ENCODE results near the gene CFAP54.
"Not testable (repeated sequence)": the region's sequence is repeated elsewhere in the genome, so short reads cannot be mapped to it uniquely, and the experiment has no call there.

Gene CFAP54

GRCh38 chr12:96489392-96490056, at the start of gene CFAP54:
Gene CFAP54 (plus strand): TSS chr12:96489577. CDS start chr12:96489610, 33 bp downstream.
- peak; percentile 96 for DNase-seq (ENCODE audit: low read depth)

GRCh38 chr12:96441816-96442215, 47.6 kb upstream of the CFAP54 start:
- DNase-seq (ENCODE audit: low read depth): no peak

- no peak for DNase-seq (ENCODE audit: low read depth)
Observed at GRCh38 chr12:96442906-96443305, 46.5 kb upstream of the CFAP54 start.

- DNase-seq (ENCODE audit: low read depth): no peak
Observed at GRCh38 chr12:96444399-96444798, 45.0 kb upstream of the CFAP54 start.

- DNase-seq (ENCODE audit: low read depth): peak; percentile 10
Observed at GRCh38 chr12:96445691-96446583, 43.4 kb upstream of the CFAP54 start.

- no peak for DNase-seq (ENCODE audit: low read depth)
Observed at GRCh38 chr12:96447256-96447655, 42.1 kb upstream of the CFAP54 start.

- no peak for DNase-seq (ENCODE audit: low read depth)
Observed at GRCh38 chr12:96448300-96448699, 41.1 kb upstream of the CFAP54 start.

GRCh38 chr12:96452261-96452922, 37.0 kb upstream of the CFAP54 start:
- no peak for DNase-seq (ENCODE audit: low read depth)

GRCh38 chr12:96454396-96454795, 35.0 kb upstream of the CFAP54 start:
- no peak for DNase-seq (ENCODE audit: low read depth)

- DNase-seq (ENCODE audit: low read depth): no peak
Observed at GRCh38 chr12:96456265-96456974, 33.0 kb upstream of the CFAP54 start.

- DNase-seq (ENCODE audit: low read depth): no peak
Observed at GRCh38 chr12:96457191-96457930, 32.0 kb upstream of the CFAP54 start.

GRCh38 chr12:96459281-96459680, 30.1 kb upstream of the CFAP54 start:
- DNase-seq (ENCODE audit: low read depth): not testable (repeated sequence)

GRCh38 chr12:96462571-96463280, 26.7 kb upstream of the CFAP54 start:
- DNase-seq (ENCODE audit: low read depth): no peak

GRCh38 chr12:96465896-96466295, 23.5 kb upstream of the CFAP54 start:
- DNase-seq (ENCODE audit: low read depth): no peak

GRCh38 chr12:96466939-96467751, 22.2 kb upstream of the CFAP54 start:
- DNase-seq (ENCODE audit: low read depth): no peak

GRCh38 chr12:96471368-96472050, 17.9 kb upstream of the CFAP54 start:
- no peak for DNase-seq (ENCODE audit: low read depth)

- no peak for DNase-seq (ENCODE audit: low read depth)
Observed at GRCh38 chr12:96472384-96472783, 17.0 kb upstream of the CFAP54 start.

- DNase-seq (ENCODE audit: low read depth): no peak
Observed at GRCh38 chr12:96473394-96474093, 15.8 kb upstream of the CFAP54 start.

- no peak for DNase-seq (ENCODE audit: low read depth)
Observed at GRCh38 chr12:96474206-96474605, 15.2 kb upstream of the CFAP54 start.
